Measurements from ENCODE around the gene OLA1. TPM values are rescaled to one million over a fixed set of nuclear protein-coding genes. Genes with fewer than 3 reads are reported as not detected.

The OLA1 gene
- total RNA-seq, 3 donors from 2014 or later, result 55.3 to 65.8 (median 58.4) TPM

GRCh38 chr2:174158003-174158402, 90.3 kb downstream of the OLA1 start:
- Histone ChIP-seq H3K4me1 (ENCODE audit: low read depth) (no peaks in the 10 kb centered on the region), H3K36me3 (ENCODE audit: low read depth) (no peaks in the 10 kb centered on the region), H3K9me3 (no peaks in the 10 kb centered on the region), H3K4me3 (no peak overlapping the region)
- peak in 1 of 3 donors; percentile 70 for DNase-seq
- TF ChIP-seq CTCF (IDR thresholded peaks at IDR 0.05), result no peak
- intact Hi-C loops (cut with DNase I, micrococcal nuclease), result loop anchor here in 1 of 2 donors (5.0 kb wide), 1 partner anchor 184 kb away; no protein-coding TSS in a partner anchor
- ATAC-seq, result peak; percentile 53

DNA sequence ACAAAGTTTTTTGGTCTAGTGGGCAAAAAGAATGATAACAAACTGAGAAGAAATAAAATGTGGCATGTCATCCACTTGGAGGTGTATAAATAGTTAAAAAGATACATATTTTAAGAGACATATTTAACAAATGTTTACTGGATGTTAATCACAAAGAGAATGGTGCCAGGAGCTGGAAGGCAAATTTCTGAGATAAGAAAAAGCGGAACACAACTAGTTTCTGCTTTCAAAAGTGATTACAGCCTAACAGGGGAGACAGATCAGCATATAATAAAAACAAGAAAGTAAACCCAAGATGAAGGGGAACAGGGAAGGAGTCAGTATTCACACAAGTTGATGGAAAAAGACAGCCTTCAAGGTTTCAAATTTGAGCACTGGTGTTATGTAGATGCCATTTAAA, 91.3 kb downstream of the OLA1 start:
- H3K9me3 ChIP-seq, result no peaks in the 10 kb centered on the region
- DNase-seq (no peak), ATAC-seq (no peak)
- intact Hi-C loops (cut with DNase I, micrococcal nuclease), result loop anchor here in 1 of 2 donors (5.0 kb wide), 1 partner anchor 185 kb away; no protein-coding TSS in a partner anchor
- no peaks in the 10 kb centered on the region for H3K4me1 ChIP-seq (ENCODE audit: low read depth)
- no peaks in the 10 kb centered on the region for H3K36me3 ChIP-seq (ENCODE audit: low read depth)
- H3K4me3 ChIP-seq, result no peak overlapping the region
- no peak for TF ChIP-seq CTCF (IDR thresholded peaks at IDR 0.05)

DNA sequence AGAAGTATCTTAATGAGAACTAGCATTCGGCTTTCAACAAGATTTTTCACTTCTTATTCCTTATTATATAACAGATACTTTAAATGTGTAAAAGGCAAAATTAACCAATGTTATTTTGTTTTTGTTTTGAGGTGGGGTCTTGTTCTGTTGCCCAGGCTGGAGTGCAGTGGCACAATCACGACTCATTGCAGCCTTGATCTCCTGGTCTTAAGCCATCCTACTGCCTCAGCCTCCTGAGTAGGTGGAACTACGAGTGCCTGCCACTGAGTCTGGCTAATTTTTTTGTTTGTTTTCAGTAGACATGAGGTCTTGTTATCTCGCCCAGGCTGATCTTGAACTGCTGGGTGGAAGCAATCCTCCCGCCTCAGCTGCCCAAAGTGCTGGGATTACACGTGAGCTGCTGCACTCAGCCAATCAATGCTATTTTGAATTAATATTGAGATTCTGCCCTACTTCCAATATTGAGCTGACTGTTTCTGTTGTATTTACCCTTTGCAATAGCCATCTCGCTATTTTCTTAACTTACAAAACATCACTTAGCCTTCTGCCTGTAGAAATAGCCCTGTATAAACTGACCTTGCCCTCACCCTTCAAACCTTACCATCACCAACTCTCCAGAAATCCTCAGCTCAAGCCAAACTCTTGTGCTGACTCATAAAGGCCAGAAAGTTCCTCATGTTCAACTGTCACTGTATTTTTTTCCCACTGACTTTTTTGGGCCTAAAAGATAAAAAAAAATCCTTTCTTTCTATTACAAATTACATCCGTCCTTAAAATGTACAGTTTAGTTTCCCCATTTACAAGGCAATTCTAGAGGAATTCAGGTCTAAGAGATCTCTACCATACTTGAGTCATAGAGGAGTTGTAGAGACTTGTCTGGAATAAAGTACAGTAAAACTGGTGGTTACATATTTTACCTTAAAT, 94.3 kb downstream of the OLA1 start:
- Histone ChIP-seq H3K9me3 (no peaks in the 10 kb centered on the region), H3K4me1 (ENCODE audit: low read depth) (no peaks in the 10 kb centered on the region), H3K4me3 (no peak overlapping the region), H3K36me3 (ENCODE audit: low read depth) (no peaks in the 10 kb centered on the region)
- DNase-seq (no peak), ATAC-seq (no peak)
- no peak for TF ChIP-seq CTCF (IDR thresholded peaks at IDR 0.05)
- intact Hi-C loops (cut with DNase I, micrococcal nuclease), result no loop called here

DNA sequence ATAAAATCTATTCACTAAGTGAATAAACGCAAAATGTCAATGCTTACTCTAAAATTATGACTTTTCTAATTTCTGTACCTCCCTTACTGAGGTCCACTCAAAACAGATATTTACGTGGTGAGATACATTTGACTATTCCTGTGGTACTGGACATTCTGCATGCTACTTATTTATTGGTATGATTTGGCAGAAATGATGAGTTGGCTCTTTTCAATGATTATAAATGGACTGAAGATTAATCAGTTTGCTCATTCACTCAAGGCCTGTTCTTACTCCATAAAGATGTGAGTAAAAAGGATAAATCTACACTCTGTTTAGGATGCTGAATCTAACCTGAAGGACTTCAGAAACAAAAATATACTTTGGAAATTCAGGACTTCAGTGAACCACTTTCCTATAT, 98.8 kb downstream of the OLA1 start:
- Histone ChIP-seq H3K9me3 (no peaks in the 10 kb centered on the region), H3K36me3 (ENCODE audit: low read depth) (no peaks in the 10 kb centered on the region), H3K4me1 (ENCODE audit: low read depth) (no peaks in the 10 kb centered on the region), H3K4me3 (no peak overlapping the region)
- no peak for TF ChIP-seq CTCF (IDR thresholded peaks at IDR 0.05)
- intact Hi-C loops (cut with DNase I, micrococcal nuclease), result no loop called here
- ATAC-seq (no peak), DNase-seq (no peak)

DNA sequence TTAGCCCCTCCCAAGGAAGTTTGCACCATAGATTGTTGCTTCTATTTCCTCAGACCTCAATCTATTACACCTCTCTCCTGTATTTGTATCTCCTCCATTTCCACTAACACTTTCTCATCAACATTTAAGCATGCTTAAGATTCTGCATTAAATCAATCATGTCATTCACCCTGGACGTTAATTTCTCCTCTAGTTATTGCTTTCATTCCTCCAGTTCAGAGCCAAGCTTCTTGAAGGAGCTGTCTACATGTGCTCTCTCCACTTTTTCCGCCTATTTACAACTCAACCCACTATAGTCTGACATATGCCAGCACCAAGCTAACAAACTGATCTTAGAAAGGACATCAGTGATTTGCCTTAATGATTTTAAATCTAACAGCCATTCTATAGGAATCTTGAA, 99.5 kb downstream of the OLA1 start:
- no peaks in the 10 kb centered on the region for H3K36me3 ChIP-seq (ENCODE audit: low read depth)
- H3K4me1 ChIP-seq (ENCODE audit: low read depth), result no peaks in the 10 kb centered on the region
- no peaks in the 10 kb centered on the region for H3K9me3 ChIP-seq
- DNase-seq, result no peak
- no peak for ATAC-seq
- TF ChIP-seq CTCF (IDR thresholded peaks at IDR 0.05), result no peak
- no peak overlapping the region for H3K4me3 ChIP-seq
- intact Hi-C loops (cut with DNase I, micrococcal nuclease), result no loop called here
